PC-3 (cell line): ENCODE data around the gene SLC4A5. TPM values are rescaled to one million over a fixed set of nuclear protein-coding genes. Genes with fewer than 3 reads are reported as not detected.
"Not testable (repeated sequence)": the region's sequence is repeated elsewhere in the genome, so short reads cannot be mapped to it uniquely, and the experiment has no call there.

Experiments used
- ATAC-seq: fragments of 200-7000 bp; cut with Tn5 transposase; 2 replicates; pipeline ENCODE4 v1.9.1; 2020; ENCODE audit warnings: mild to moderate bottlenecking, moderate library complexity
- BruUV-seq: library from RNA; stranded (reverse); fragments of 400-500 nt; replicated peaks from 2 replicates; lab custom pipeline; 2021; lab: Mats Ljungman, UMichigan
- CTCF ChIA-PET: fragments of 300-600 bp; sonication (Branson Sonifier 250); formaldehyde crosslinking; loops from one replicate; lab custom pipeline; 2022; ENCODE audit warnings: antibody characterized with exemption; lab: Charles Lee
- POLR2A ChIA-PET: fragments of 300-600 bp; sonication (Branson Sonifier 250); formaldehyde crosslinking; loops from one replicate; lab custom pipeline; 2022; ENCODE audit warnings: antibody characterized with exemption; ENCODE audit not compliant: unreplicated experiment; lab: Charles Lee
- DNase-seq: peaks from one replicate; pipeline ENCODE4 v3.0.0-alpha.2; 2015
- H2AFZ ChIP-seq: fragments of 300-600 bp; sonication (generic); 2 replicates; pipeline ENCODE4 v1.6.0; 2016; ENCODE audit warnings: antibody characterized with exemption, low read length
- H3F3A ChIP-seq: fragments of 300-600 bp; sonication (generic); one replicate; pipeline ENCODE4 v1.6.0; 2017; ENCODE audit warnings: antibody characterized with exemption, low read length, control low read depth, mild to moderate bottlenecking; ENCODE audit not compliant: unreplicated experiment
- H3K27ac ChIP-seq: fragments of 300-600 bp; sonication (generic); 2 replicates; pipeline ENCODE4 v1.5.1; 2016; ENCODE audit warnings: mild to moderate bottlenecking, low read length
- H3K27me3 ChIP-seq: fragments of 300-600 bp; sonication (generic); 2 replicates; pipeline ENCODE4 v1.6.1; 2016; ENCODE audit warnings: low read length, mixed read lengths
- H3K36me3 ChIP-seq: fragments of 300-600 bp; sonication (generic); 2 replicates; pipeline ENCODE4 v1.6.1; 2016; ENCODE audit warnings: low read depth, mixed run types, low read length, mixed read lengths
- H3K4me1 ChIP-seq: fragments of 300-600 bp; sonication (generic); 2 replicates; pipeline ENCODE4 v1.5.1; 2016; ENCODE audit warnings: low read length; ENCODE audit not compliant: insufficient read depth
- H3K4me2 ChIP-seq: fragments of 300-600 bp; sonication (generic); 2 replicates; pipeline ENCODE4 v1.6.0; 2016; ENCODE audit warnings: low read length
- H3K4me3 ChIP-seq: fragments of 300-600 bp; sonication (generic); 2 replicates; pipeline ENCODE4 v1.5.1; 2016; ENCODE audit warnings: mild to moderate bottlenecking, low read length, mixed read lengths
- H3K79me2 ChIP-seq: fragments of 300-600 bp; sonication (generic); 2 replicates; pipeline ENCODE4 v1.6.1; 2017; ENCODE audit warnings: low read length, mixed read lengths
- H3K9ac ChIP-seq: fragments of 300-600 bp; sonication (generic); 2 replicates; pipeline ENCODE4 v1.6.0; 2016; ENCODE audit warnings: mild to moderate bottlenecking, low read length
- H3K9me2 ChIP-seq: fragments of 300-600 bp; sonication (generic); replicated peaks from 2 replicates; pipeline ENCODE4 v1.6.1; 2016; ENCODE audit warnings: mixed run types, low read length, mixed read lengths
- H3K9me3 ChIP-seq: fragments of 300-600 bp; sonication (generic); 2 replicates; pipeline ENCODE4 v1.6.1; 2016; ENCODE audit warnings: low read length, mixed read lengths
- H4K20me1 ChIP-seq: fragments of 300-600 bp; sonication (generic); 2 replicates; pipeline ENCODE4 v1.6.1; 2016; ENCODE audit warnings: low read length, mixed read lengths
- EZH2 ChIP-seq: fragments of 300-600 bp; sonication (generic); IDR thresholded peaks from one replicate; pipeline ENCODE4 v1.6.1; 2017; ENCODE audit warnings: antibody characterized with exemption, mild to moderate bottlenecking, low read length; ENCODE audit not compliant: unreplicated experiment
- EZH2phosphoT487 ChIP-seq: fragments of 300-600 bp; sonication (generic); IDR thresholded peaks from 2 replicates; pipeline ENCODE4 v1.6.1; 2018; ENCODE audit warnings: mild to moderate bottlenecking, antibody characterized with exemption, low read length, borderline replicate concordance
- intact Hi-C: fragments of 100-400 bp; cut with micrococcal nuclease; formaldehyde crosslinking; loops from 2 replicates; pipeline ENCODE4 v1.9.0; 2023
- total RNA-seq: library from RNA; depleted of rRNA; stranded (reverse); fragments of >200 nt; gene quantifications from 2 replicates; pipeline ENCODE4 v1.2.3, GENCODE V29; 2014
- TF ChIP-seq, protein P1 (sequence below): fragments of 300-600 bp; sonication (generic); conservative IDR thresholded peaks from 2 replicates; pipeline ENCODE4 v1.5.1; 2017; ENCODE audit warnings: antibody characterized with exemption, low read depth, mild to moderate bottlenecking, low read length

SLC4A5 gene
- total RNA-seq, 1 experiment from 2014 or later: 2.4 TPM

DNA sequence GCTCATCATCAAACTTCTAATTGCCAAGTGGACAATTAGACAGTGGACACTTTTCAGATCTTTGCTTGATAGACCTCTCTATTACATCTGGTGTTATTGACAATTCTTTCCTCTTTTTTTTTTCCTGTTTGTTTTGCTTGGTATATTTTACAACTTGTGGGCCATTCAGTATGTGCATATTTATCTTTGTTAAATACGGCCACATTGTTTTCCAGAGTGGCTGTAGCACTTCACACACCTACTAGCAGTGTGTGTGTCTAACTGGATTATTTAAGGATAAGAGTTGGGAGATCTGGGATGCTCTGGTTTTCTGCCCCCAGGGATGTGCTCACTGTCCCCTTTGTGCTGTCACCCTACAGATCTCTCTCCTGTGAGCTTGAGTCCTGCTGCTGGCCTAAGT is 4.1 kb upstream of the SLC4A5 start:
- no peak for DNase-seq
- Histone ChIP-seq H2AFZ (no peak overlapping the region), H3K79me2 (no peaks in the 10 kb centered on the region), H3K9ac (no peak overlapping the region), H3K9me2 (no peaks in the 10 kb centered on the region; the same call in 1 of the 2 replicates), H3K4me2 (no peak overlapping the region), H3K36me3 (no peaks in the 10 kb centered on the region), H3K4me1 (no peaks in the 10 kb centered on the region), H3F3A (no peaks in the 10 kb centered on the region), H3K9me3 (no peaks in the 10 kb centered on the region), H3K27ac (no peak overlapping the region), H4K20me1 (no peaks in the 10 kb centered on the region), H3K27me3 (no peaks in the 10 kb centered on the region), H3K4me3 (no peak overlapping the region)
- CTCF ChIA-PET: no interaction called here
- no TSS peak for BruUV-seq
- ATAC-seq: no peak
- no peak for TF ChIP-seq EZH2phosphoT487
- TF ChIP-seq EZH2: no peak
- TF ChIP-seq, protein P1, sequence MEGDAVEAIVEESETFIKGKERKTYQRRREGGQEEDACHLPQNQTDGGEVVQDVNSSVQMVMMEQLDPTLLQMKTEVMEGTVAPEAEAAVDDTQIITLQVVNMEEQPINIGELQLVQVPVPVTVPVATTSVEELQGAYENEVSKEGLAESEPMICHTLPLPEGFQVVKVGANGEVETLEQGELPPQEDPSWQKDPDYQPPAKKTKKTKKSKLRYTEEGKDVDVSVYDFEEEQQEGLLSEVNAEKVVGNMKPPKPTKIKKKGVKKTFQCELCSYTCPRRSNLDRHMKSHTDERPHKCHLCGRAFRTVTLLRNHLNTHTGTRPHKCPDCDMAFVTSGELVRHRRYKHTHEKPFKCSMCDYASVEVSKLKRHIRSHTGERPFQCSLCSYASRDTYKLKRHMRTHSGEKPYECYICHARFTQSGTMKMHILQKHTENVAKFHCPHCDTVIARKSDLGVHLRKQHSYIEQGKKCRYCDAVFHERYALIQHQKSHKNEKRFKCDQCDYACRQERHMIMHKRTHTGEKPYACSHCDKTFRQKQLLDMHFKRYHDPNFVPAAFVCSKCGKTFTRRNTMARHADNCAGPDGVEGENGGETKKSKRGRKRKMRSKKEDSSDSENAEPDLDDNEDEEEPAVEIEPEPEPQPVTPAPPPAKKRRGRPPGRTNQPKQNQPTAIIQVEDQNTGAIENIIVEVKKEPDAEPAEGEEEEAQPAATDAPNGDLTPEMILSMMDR: no peak
- POLR2A ChIA-PET: interaction anchor here (0.6 kb wide), 1 partner anchor 147 kb away, joined by 3 read pairs; no protein-coding TSS in a partner anchor
- intact Hi-C loops: no loop called here

DNA sequence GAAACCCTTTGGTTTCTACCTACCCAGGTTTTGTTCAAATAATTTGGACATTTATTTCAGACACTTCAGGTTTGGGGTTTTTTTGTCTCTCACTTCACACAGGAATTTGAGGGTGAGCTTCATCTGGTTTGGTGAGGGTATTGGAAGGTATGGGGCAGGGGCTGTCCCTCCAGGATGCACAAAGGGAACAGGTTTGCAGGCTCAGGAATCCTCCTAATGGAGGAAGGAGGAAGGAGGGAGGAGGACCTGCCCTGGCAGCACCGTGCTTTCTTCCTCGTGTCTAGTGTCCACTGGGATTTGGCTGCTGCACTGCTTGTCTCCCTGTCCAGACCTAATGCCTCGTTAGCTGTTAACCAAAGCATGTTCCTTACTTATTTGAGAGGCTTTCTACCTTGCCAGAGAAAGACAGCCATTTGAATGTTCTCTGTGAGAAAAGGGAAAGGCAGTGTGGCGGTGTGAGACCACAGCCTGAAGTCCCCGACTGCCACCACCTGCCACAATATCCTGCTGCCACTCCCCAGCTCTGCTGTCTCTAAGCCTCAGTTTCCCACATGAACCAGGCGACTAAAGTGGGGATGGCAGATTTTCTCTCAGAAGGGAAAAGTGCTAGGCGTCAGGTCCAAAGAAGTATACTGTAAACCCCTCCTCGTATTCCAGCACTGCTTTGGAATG is 2.2 kb upstream of the SLC4A5 start:
- H3K36me3 ChIP-seq: no peaks in the 10 kb centered on the region
- no peak overlapping the region for H3K27ac ChIP-seq
- POLR2A ChIA-PET: no interaction called here
- no peaks in the 10 kb centered on the region for H4K20me1 ChIP-seq
- no peak overlapping the region for H2AFZ ChIP-seq
- no peak overlapping the region for H3K9ac ChIP-seq
- intact Hi-C loops: no loop called here
- no peaks in the 10 kb centered on the region for H3K79me2 ChIP-seq
- DNase-seq (no peak), ATAC-seq (no peak)
- no peak overlapping the region for H3K4me2 ChIP-seq
- no peaks in the 10 kb centered on the region for H3K4me1 ChIP-seq
- TF ChIP-seq EZH2: no peak
- TF ChIP-seq, protein P1: no peak
- TF ChIP-seq EZH2phosphoT487: no peak
- H3K9me3 ChIP-seq: no peaks in the 10 kb centered on the region
- H3F3A ChIP-seq: no peaks in the 10 kb centered on the region
- H3K4me3 ChIP-seq: no peak overlapping the region
- no TSS peak for BruUV-seq
- CTCF ChIA-PET: interaction anchor here (0.6 kb wide), 1 partner anchor 10 kb away, joined by 3 read pairs; no protein-coding TSS in a partner anchor
- no peaks in the 10 kb centered on the region for H3K27me3 ChIP-seq
- no peaks in the 10 kb centered on the region; the same call in 1 of the 2 replicates for H3K9me2 ChIP-seq

DNA sequence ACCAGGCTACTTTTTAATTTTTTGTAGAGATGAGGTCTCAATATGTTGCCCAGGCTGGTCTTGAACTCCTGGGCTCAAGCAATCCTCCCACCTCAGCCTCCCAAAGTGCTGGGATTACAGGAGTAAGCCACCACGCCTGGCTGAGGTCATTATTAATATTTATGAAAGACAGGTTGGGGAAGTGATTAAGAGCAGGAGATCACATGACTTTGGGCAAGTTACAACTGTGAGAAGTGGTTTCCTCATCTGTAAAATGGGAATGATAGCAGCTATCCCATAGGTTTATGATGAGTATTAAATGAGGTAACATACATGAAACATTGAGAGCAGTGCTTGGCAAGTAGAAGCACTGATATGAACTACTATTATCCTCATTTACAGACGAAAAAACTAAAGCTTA is 7.0 kb downstream of the SLC4A5 start:
- H3K27me3 ChIP-seq, intact Hi-C loops, H3K27ac ChIP-seq, H4K20me1 ChIP-seq, H3K9me2 ChIP-seq, POLR2A ChIA-PET, H3K4me2 ChIP-seq, H3F3A ChIP-seq, H3K9me3 ChIP-seq, H2AFZ ChIP-seq, H3K4me1 ChIP-seq, H3K36me3 ChIP-seq, ATAC-seq, CTCF ChIA-PET, DNase-seq, BruUV-seq, H3K4me3 ChIP-seq, H3K79me2 ChIP-seq, H3K9ac ChIP-seq: not testable (repeated sequence)
